Neural cell (in vitro differentiated cells): Measurements from ENCODE around the gene ZNF211. TPM values are rescaled to one million over a fixed set of nuclear protein-coding genes. Genes with fewer than 3 reads are reported as not detected.

ENCODE experiments used
- H2AFZ ChIP-seq: fragments of 200-600, 300-800 bp; sonication (generic), shearing (Covaris generic); 2 replicates; pipeline ENCODE4 v1.6.0; 2014; ENCODE audit warnings: low read depth, mild to moderate bottlenecking, antibody characterized with exemption, low read length, moderate library complexity
- H3F3A ChIP-seq: fragments of 200-600 bp; shearing (Covaris generic); 2 replicates; pipeline ENCODE4 v1.6.1; 2016; ENCODE audit warnings: mild to moderate bottlenecking, moderate library complexity, mixed read lengths, antibody characterized with exemption, low read length; ENCODE audit not compliant: insufficient read depth, poor library complexity, severe bottlenecking
- H3K27ac ChIP-seq: fragments of 200-600, 300-800 bp; sonication (generic), shearing (Covaris generic); 2 replicates; pipeline ENCODE4 v1.5.1; 2014; ENCODE audit warnings: mild to moderate bottlenecking, low read length, moderate library complexity
- H3K27me3 ChIP-seq: fragments of 300-800, 200-600 bp; sonication (generic), shearing (Covaris generic); 2 replicates; pipeline ENCODE4 v1.6.0; 2014; ENCODE audit warnings: mild to moderate bottlenecking, low read depth, low read length, moderate library complexity; ENCODE audit not compliant: insufficient read depth
- H3K36me3 ChIP-seq: fragments of 300-800, 200-600 bp; sonication (generic), shearing (Covaris generic); 2 replicates; pipeline ENCODE4 v1.5.1; 2014; ENCODE audit warnings: mild to moderate bottlenecking, antibody characterized with exemption, low read length, moderate library complexity; ENCODE audit not compliant: insufficient read depth
- H3K4me2 ChIP-seq: fragments of 300-800, 200-600 bp; sonication (generic), shearing (Covaris generic); 2 replicates; pipeline ENCODE4 v1.6.0; 2014; ENCODE audit warnings: mild to moderate bottlenecking, low read length
- H3K4me3 ChIP-seq: fragments of 300-800, 200-600 bp; sonication (generic), shearing (Covaris generic); 2 replicates; pipeline ENCODE4 v1.5.1; 2014; ENCODE audit warnings: mild to moderate bottlenecking, low read length, moderate library complexity
- H3K79me2 ChIP-seq: fragments of 200-600 bp; shearing (Covaris generic); replicated peaks from 2 replicates; pipeline ENCODE4 v1.6.0; 2014; ENCODE audit warnings: mild to moderate bottlenecking, low read length, moderate library complexity; ENCODE audit not compliant: insufficient read depth
- H3K9ac ChIP-seq: fragments of 300-800, 200-600 bp; sonication (generic), shearing (Covaris generic); 2 replicates; pipeline ENCODE4 v1.6.1; 2016; ENCODE audit warnings: mild to moderate bottlenecking, low read length, mixed read lengths
- H3K9me2 ChIP-seq: fragments of 200-600 bp; shearing (Covaris generic); 2 replicates; pipeline ENCODE4 v1.6.1; 2016; ENCODE audit warnings: mild to moderate bottlenecking, low read length, mixed read lengths; ENCODE audit not compliant: insufficient read depth
- H3K9me3 ChIP-seq: fragments of 200-600, 300-800 bp; sonication (generic), shearing (Covaris generic); 2 replicates; pipeline ENCODE4 v1.6.1; 2016; ENCODE audit warnings: mild to moderate bottlenecking, mixed run types, low read length, moderate library complexity, mixed read lengths
- H4K20me1 ChIP-seq: fragments of 200-600 bp; shearing (Covaris generic); 2 replicates; pipeline ENCODE4 v1.6.1; 2016; ENCODE audit warnings: mild to moderate bottlenecking, mixed run types; ENCODE audit not compliant: insufficient read depth
- CTCF ChIP-seq: fragments of 450-650 bp; IDR thresholded peaks from 2 replicates; pipeline ENCODE4 v1.5.1; 2014; ENCODE audit warnings: antibody characterized with exemption, mild to moderate bottlenecking, moderate library complexity; ENCODE audit not compliant: poor library complexity, severe bottlenecking
- EP300 ChIP-seq: fragments of 450-650 bp; conservative IDR thresholded peaks from 2 replicates; pipeline ENCODE4 v1.6.1; 2014; ENCODE audit warnings: antibody characterized with exemption, mild to moderate bottlenecking, moderate library complexity; ENCODE audit not compliant: poor library complexity, severe bottlenecking
- MXI1 ChIP-seq: fragments of 450-650 bp; conservative IDR thresholded peaks from 2 replicates; pipeline ENCODE4 v1.6.1; 2014; ENCODE audit warnings: antibody characterized with exemption, mild to moderate bottlenecking; ENCODE audit not compliant: poor library complexity, severe bottlenecking
- POLR2AphosphoS5 ChIP-seq: IDR thresholded peaks from 2 replicates; pipeline ENCODE4 v1.6.1; 2012
- RAD21 ChIP-seq: fragments of 450-650 bp; conservative IDR thresholded peaks from 2 replicates; pipeline ENCODE4 v1.6.1; 2014; ENCODE audit warnings: antibody characterized with exemption, mild to moderate bottlenecking, moderate library complexity
- REST ChIP-seq: IDR thresholded peaks from 2 replicates; pipeline ENCODE4 v1.6.1; 2012; ENCODE audit warnings: borderline replicate concordance
- SMC3 ChIP-seq: fragments of 450-650 bp; conservative IDR thresholded peaks from 2 replicates; pipeline ENCODE4 v1.6.1; 2014; ENCODE audit warnings: antibody characterized with exemption, mild to moderate bottlenecking, moderate library complexity; ENCODE audit not compliant: poor library complexity
- TAF1 ChIP-seq: IDR thresholded peaks from 2 replicates; pipeline ENCODE4 v1.6.1; 2012; ENCODE audit warnings: low read depth
- polyA plus RNA-seq: library from polyadenylated mRNA; depleted of rRNA; stranded (reverse); fragments of >200 nt; gene quantifications from 2 replicates; pipeline ENCODE4 v1.2.3, GENCODE V29; 2014

The ZNF211 gene
- polyA plus RNA-seq, 1 donor from 2014 or later: 47.6 TPM

DNA sequence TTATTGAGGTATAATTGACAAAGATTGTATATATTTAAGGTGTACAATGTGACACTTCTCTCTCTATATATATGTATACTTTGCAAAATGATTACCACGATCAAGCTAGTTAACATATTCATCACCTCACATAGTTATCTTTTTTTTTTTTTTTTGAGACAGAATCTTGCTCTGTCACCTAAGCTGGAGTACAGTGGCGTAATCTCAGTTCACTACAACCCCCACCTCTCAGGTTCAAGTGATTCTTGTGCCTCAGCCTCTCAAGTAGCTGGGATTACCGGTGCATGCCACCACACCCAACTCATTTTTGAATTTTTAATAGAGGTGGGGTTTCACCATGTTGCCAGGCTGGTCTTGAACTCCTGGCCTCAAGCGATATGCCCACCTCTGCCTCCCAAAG is 39.5 kb downstream of the ZNF211 start:
- TF ChIP-seq TAF1: no peak
- TF ChIP-seq CTCF: no peak
- no peak for TF ChIP-seq EP300
- TF ChIP-seq REST: no peak
- H3K9me3 ChIP-seq: no peaks in the 10 kb centered on the region
- H3K27me3 ChIP-seq: peaks cover 5% of the 10 kb centered on the region
- no peak overlapping the region for H3K9ac ChIP-seq
- no peak overlapping the region for H3K27ac ChIP-seq
- no peaks in the 10 kb centered on the region for H3K9me2 ChIP-seq
- no peaks in the 10 kb centered on the region for H3F3A ChIP-seq
- H3K4me3 ChIP-seq: no peak overlapping the region
- no peak overlapping the region for H2AFZ ChIP-seq
- no peak overlapping the region for H3K4me2 ChIP-seq
- no peaks in the 10 kb centered on the region for H4K20me1 ChIP-seq
- H3K36me3 ChIP-seq: no peaks in the 10 kb centered on the region
- no peaks in the 10 kb centered on the region for H3K79me2 ChIP-seq

DNA sequence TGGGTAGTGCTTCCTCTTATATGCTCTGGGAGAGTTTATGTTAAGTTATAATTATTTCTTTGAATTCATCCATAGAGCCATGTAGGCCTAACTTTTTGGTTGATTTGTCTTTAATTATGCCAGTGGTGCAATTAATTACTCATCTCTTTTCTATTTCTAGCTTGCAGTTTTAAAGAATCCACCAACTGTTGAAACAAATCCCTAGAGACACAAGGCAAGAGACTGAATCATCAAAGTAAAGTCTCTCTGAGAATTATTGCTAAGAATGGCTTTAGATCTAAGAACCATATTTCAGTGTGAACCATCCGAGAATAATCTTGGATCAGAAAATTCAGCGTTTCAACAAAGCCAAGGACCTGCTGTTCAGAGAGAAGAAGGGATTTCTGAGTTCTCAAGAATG is 42.9 kb downstream of the ZNF211 start:
- H3K4me2 ChIP-seq: no peak overlapping the region
- H3K9me2 ChIP-seq: no peaks in the 10 kb centered on the region
- H3K9ac ChIP-seq: no peak overlapping the region
- H3K4me3 ChIP-seq: no peak overlapping the region
- H3K79me2 ChIP-seq: no peaks in the 10 kb centered on the region
- H4K20me1 ChIP-seq: no peaks in the 10 kb centered on the region
- no peaks in the 10 kb centered on the region for H3K36me3 ChIP-seq
- no peaks in the 10 kb centered on the region for H3F3A ChIP-seq
- TF ChIP-seq EP300: no peak
- TF ChIP-seq TAF1: no peak
- TF ChIP-seq POLR2AphosphoS5: no peak
- no peak for TF ChIP-seq MXI1
- no peak for TF ChIP-seq RAD21
- no peak for TF ChIP-seq SMC3
- TF ChIP-seq CTCF: no peak
- TF ChIP-seq REST: no peak
- no peak overlapping the region for H3K27ac ChIP-seq
- H3K9me3 ChIP-seq: no peaks in the 10 kb centered on the region
- no peak overlapping the region for H2AFZ ChIP-seq
- H3K27me3 ChIP-seq: peaks cover 12% of the 10 kb centered on the region
